ENCODE measurements around the gene SUN5.

Gene SUN5

DNA sequence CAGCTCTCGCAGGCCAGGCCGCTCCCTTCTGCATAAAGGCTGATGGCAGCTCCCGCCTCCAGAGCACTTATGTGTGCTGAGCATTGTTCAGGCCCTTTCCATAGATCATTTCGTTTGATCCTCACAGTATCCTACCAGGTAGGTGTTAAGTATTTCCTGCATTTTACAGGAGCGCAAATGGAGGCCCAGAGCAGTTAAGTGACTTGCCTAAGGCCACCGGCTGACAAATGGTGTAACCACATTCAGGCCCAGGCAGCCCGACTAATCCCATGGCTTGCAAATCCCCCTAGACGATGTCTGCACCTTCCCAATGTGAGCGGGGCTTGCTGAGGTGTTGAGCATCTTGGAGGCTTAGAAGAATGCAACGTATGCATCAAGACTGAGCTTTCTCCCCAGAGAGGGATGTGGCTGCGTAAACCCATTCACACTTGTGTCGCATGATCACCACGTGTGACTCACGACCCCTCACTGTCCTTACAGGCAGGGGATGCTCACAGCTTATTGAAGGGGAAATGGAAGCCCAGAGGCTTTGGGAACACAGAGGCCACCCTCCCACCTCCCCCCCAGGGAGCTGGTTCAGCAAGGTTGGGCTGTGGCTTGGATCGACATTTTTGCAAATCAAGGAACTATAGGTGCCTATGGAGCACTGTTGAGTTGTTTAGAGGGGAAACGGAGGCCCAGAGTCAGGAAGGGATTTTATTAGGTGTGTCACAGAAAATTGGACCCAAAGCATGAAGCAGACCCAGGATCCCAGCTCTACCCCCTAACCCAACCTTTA, 10.3 kb upstream of the SUN5 start:
- no peak for DNase-seq (ENCODE audit: low read depth)

DNA sequence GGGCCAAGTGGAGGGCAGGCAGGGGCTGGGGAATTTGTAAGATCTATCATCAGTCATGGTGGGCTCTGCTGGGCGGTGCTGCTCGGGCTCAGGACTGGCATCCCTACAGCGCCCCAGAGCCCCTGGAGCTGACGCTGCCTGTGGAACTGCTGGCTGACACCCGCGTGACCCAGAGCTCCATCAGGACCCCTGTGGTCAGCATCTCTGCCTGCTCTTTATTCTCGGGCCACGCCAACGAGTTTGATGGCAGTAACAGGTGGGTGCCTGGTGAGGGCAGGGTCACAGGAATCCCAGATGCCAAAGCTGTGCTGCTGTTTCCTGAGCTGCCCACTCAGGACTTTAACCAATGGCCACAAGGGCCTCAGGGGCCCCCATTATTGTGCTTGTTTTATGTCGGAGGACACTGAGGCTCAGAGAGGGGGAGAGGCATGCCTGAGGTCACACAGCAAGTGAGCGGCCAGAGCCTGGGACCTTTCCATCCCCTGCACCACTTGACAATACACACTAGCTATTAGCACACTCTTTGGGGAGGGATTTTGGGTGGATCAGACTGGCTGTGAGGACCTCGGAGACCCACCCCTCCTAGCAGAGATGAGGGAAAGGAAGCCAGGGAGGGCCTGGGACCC, 9.6 kb upstream of the SUN5 start:
- DNase-seq (ENCODE audit: low read depth), result no peak

DNA sequence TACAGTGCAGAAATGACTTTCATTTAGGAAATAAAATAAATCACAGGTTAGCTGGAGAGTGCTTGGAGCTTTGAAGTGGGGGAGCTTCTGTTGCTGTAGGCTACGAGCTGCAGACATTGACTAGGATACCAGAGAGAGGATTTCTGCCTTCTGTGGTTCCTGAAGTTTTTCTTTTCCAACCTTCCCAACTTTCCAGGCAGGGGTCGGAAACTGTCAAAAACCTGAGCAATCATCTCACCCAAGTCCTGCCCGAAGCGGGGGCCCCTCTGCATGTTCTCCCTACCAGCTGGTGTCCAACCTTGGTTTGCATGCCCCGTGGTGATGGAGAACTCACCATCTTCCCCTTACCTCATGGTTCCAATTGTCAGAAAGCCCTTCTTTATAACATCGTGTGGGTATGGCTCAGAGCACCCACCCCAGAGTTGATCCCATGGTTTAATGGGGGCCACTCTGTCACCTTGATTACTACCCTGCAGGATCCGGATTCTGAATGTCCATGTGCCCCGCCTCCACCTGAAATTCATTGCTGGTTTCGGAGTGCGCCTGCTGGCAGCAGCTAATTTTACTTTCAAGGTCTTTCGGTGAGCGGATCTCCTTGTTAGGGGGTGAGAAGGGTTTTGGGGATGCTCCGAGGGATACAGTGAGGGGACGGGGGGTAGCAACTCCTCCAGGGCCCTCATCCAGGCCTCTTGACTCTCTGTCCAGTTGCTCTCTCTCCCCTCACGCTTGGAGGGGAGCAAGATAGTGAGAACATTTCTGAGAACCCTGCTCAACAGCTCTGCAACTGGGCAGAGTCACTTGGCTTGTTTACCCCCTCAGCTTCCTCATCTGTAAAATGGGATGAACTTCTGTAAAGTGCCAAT, 8.3 kb upstream of the SUN5 start:
- DNase-seq (ENCODE audit: low read depth), result no peak

DNA sequence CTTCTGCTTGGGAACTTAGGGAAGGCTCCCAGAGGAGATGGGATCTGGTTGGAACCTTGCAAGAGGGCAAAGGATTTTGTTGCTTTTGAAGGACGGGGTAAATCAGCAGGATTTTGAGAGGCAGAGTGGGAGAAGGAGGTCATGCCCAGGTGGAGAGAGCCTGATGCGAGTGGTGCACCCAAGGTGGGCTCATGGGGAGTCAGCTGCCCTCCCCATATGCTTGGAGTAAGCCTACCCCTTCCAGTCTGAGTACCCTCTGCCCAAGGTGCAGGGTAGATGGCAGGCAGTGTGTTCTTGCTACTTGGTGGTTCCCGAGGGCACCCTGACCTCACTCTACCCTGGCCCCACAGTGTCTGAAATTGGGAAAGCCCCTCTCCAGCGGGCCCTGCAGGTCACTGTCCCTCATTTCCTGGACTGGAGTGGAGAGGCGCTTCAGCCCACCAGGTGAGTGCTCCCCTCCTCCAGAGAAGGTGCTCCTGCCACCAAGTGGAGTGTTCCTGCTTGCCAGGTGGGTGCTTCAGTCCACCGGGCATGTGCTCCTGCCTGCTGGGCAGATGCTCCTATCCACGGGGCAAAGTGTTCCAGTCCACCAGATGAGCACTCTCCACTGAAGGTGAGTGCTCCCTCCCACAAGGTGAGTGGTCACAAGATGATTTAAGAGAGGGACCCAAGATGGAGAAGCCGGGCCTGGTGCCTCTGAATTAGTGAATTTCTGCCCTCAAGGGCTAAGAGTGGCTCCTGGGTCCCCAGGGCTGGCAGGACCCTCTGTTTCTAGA, 6.6 kb upstream of the SUN5 start:
- no peak for DNase-seq (ENCODE audit: low read depth)

DNA sequence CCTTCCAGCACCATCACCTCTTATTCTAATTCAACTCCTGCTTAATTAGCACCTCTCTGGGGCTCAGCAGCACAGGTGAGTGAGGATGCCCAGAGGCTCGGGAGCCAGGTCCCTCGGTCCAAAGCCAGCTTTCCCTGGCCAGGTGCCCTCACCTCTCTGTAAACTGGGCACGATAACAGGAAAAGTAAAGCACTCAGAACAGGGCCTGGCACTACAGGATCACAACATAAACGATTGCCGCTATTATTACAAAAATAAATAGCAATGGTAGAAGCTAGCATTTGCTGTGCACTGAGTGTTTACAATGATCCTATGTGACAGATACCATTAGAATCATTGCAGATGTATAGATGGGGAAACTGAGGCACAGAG, 5.9 kb upstream of the SUN5 start:
- no peak for DNase-seq (ENCODE audit: low read depth)

DNA sequence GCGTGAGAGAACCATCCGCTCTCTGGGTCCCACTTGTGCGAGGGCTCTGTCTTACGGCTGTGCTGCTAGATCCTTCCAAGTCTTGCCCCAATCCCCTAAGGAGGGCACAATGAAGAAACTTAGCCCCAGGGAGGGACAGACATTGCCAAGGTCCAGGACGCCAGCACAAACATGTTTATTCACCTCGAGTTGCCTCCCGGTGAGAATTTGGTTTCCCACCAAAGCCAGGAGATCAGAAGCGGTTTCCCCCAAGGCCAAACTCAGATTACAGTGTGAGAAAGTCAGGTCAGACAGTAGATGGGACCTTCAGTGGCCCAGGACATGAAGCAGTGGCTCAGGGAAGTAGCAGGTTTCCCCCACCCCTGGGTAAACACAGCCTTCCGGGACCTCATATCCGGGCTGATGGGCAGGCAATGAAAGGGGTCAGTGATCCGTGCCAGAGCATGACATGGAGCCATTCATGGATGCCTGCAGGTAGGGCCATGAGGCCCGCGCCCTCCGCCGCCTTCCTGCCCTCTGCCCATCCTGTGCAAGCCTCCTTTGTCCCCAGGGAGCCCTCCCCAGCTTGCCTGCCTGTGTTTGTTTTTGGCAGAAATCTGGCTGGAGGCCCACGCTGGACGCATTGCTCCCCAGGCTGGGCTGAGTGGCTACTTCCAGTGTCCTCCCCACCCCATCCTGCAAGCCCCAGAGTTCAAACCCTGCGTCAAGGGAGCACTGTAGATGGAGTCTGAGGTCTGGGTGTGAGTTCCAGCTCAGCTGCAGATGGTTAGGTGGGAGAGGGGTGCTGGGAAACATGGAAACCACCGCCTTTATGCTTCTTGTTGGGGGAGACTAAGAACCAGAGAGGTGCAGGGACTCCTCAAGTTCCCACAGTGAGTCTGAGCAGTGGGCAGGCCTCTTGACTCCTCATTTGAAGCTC, 5.2 kb upstream of the SUN5 start:
- DNase-seq (ENCODE audit: low read depth), result no peak

DNA sequence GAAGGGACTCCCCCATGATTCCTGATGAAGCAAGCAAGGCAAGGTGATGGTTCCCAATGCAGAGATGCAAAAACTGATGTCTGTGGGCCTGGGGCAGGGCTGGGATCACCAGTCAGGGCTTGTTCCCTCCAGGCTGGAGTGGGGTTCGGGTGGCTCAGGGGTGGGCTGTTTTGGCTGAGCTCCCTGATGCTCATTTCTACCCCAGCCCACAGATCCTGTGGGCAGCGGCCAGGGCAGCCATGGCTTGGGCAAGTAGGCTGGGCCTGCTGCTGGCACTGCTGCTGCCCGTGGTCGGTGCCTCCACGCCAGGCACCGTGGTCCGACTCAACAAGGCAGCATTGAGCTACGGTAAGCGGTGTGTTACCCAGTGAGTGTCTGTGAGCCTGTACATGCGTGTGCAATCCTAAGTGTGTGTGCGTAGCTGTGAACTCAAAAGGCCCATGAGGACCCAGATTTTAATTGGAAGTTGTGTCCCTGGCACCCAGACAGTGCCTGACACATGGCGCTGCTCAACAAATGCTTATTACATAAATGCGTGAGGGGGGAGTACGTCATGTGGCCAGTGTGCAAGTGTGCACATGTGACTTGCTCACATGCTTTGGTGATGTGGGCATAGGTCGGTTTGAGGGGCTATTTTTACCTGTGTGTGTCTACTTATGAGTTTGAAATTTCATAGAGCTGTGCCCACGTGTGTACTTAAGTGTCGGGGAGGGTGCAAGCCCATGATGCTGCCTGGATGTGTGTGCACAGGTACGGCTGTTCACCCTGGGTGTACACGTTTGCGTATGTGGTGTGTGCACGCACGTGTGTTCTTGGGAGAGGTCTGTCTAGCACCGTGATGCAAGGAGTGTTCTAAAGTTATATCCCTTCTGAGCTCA, 4.3 kb upstream of the SUN5 start:
- DNase-seq (ENCODE audit: low read depth), result no peak

DNA sequence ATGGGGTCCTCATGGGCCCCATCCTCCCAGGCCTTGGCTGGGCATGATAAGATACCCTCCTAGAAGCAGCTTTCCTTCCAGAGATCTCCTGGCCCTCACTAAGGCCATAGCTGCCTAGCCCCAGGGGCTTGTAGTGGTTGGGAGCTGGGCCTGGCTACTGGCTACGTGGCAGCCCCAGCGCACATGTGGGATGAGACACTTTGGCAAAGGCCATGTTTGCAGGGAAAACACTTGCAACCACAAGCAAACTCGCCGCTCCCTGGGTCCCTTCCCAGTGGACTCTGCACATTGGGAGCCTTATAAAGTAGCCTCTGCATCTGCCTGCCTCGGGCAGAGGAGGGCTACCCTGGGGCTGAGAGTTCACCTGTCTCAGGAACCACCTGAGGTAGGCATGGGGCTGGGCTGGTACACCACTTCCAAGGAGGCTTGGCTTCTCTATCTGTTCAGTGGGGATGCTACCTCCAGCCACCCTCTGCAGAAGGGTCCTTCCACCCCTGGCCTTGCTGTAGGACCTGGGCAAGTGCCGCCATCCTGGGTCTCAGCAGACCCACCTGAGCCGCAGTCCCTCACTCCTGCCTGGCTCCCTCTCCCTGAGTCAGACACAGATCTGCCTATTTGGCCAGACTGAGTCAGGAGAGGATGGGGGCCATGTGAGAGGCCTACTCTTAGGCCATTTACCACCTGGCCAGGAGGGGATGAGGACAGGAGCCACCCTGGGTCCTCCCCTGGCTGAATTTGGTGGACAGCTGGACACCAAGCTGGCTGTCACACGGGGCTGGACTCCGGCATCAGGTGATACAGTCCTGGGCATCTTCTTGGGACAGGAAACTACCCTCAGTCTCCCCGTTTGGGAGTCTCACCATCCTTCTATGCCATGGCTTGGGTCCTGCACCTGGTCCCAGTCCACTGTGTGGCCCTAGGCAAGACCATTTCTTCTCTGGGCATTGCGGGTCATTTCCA, 3.4 kb upstream of the SUN5 start, which contains the start of gene BPIFB2:
Gene BPIFB2 (plus strand): TSS at position 329 of the 960 bp plus-strand sequence. CDS start 871 bp downstream, outside the sequence.
- no peak for DNase-seq (ENCODE audit: low read depth)

DNA sequence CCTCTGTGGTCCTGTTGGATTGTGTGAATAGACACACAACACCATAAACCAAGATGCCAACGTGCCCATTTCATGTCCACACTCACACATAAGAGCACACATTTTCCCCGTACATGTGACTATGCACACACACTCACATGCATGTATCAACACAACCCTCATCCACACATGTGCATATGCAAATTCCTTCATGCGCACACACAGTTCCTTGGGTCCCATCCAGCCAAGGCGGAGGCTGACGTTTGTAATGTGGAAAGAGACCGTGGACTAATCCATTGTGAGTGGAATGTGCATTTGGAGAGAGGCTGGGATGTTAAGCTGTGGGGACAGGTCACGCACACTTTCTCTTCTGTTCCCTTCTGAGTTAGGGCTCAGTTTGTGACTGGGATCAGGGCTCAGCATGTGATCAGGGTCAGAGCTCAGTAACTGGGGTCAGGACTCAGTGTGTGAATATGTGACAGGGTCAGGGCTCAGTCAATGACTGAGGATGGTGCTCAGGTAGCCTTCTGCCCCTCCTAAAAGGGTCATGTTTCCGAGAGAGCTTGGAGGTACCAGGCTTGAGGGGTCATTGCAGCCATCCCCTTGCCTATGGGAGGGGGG, 2.6 kb upstream of the SUN5 start:
- DNase-seq (ENCODE audit: low read depth), result no peak

DNA sequence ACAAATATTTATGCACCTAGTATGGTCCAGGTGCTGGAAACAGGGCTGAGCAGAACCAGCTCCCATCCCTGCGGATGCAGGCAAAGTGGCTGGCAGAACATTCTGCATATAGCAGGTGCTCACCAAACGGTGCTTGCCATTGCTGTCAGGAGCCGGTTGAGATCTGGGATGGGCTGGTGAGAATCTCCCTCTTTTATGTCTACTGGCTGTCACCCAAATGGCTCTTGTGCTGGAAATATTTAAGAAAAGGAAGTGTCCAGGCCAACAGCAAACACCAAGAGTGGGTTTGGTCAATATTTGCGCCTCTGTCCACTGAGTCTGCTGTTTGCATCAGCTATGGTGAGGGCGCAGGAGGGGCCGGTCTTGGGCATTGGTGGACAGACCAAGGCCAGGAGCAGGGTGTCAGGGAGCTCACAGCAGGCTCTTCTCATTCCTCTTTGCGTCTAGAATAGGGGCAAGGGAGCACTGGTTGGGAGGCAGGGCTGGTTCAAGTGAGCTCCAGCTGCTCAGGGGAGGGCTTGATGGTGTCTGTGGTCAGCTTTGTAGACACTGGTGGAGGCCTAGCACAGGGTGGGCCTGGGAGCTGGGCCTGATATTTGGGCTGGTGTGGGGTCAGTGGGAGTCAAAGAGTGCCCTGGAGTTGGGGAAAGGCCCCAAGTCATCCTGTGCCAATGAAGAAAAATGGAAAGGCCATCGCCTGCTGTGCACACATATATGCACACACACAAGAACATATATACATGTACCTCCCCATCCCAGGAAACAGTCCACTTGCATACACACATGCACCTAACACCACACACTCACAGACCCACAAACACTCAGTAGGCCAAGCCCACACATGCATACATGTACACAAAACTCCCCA, 1.9 kb upstream of the SUN5 start:
- DNase-seq (ENCODE audit: low read depth), result no peak

DNA sequence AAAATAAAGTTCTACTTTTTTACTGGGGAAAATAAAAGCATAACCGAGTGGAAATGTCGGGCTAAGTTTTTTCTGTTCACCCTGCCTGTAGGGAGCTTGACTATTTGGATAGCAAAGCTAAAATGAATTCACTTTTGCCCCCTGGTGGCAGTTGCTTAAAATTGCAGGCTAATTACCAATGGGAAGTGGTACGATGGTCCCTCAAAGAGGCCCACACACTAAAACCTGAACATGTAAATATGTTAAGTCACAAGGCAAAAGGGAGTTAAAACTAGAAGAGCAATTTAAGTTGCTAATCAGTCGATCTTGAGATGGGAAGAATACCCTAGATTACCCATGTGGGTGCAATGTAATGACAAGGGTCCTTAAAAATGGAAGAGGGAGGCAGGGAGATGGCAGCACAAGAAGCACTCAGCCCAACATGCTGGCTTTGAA, 916 bp upstream of the SUN5 start:
- DNase-seq (ENCODE audit: low read depth), result no peak

DNA sequence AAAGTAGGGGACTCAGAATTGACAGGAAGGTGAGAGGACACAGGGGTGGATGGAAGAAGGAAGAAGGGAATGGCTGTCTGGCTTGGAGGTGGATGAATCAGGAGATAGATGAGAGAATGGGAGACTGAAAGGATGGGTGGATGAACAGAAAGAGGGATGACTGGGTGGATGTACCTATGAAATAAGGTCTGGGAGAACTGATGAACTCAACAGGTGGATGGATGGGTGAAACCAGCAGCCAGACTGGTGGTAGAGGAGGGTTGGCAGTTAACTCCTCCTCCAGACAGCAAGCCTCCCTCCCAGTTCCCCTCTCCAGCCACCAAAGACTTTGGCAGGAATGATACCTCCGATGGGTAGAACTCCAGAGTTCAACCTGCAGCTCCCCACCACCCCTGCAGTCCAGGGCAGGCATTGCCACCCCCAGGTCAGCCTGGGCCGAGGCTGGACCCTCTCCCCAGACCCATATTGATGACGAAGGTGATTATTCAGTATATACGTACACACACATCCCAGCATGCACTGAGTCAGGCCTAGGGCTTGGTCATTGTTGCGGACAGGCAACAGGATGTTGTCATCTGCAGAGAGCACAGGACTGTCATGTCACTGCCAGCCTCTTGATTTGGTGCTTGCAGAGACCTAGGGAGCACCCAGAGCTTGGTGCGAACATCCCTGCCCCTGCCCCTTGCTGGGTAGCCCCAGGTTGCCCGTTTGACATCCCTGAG, 2.0 kb downstream of the SUN5 start:
- no peak for DNase-seq (ENCODE audit: low read depth)

DNA sequence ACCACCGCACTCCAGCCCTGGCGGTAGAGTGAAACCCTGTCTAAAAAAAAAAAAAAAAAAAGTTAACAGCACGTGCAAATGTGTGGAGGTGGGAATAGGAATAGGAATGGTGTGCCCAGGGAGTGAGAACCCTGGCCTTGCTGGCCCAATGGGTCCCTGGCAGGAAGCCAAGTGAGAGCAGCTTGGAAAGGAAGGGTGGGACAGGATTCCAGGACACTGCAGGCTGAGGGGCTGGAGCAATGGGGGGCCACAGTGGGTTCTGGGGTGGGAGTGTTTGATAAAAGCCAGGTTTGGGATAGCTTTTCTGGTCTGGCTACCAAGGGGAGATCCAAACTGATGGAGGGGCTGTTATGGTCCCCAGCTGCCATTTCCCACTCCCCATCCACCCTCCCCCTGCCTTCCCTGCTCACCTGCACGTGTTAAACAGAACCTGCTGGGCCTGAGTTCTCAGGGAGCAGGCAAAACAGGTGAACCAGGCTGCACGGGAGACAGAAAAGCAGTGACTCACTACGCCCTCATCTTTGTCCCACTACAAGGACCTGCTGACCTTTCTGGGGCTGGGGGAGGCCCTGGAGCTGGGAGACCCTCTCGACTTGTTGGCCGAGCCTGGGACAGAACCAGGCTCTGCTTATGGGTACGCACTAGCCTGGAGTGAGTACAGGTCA, 3.3 kb downstream of the SUN5 start:
- no peak for DNase-seq (ENCODE audit: low read depth)

DNA sequence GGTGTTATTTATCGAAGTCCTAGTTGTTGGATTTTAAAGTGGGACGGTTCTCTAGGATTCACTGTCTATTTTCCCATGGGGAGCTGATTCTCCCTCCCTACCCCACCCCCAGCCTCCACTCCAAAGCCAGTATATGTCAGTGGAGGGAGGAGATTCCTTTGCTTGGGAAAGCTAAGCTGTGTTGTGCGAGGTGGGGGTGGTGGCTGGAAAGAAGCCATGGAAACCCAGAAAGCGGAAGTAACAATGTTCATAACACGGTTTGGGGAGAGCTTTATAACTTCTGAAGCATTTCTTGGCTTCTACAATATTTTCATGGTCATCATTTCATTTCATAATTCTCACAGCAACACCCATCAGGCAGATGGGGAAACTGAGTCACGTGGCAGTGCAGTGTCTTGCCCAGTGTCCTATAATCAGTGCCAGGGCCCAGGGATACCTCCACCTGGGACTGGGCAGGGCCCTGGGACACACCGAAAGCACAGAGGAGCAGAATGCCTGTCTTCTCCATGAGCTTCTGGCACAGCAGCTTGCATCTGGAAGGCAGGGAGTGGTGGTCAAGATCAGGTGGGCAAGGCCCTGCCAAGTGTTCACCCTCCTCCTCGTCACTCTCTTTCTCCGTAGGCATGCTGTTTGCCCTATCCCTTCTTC, 4.5 kb downstream of the SUN5 start:
- DNase-seq (ENCODE audit: low read depth), result no peak

DNA sequence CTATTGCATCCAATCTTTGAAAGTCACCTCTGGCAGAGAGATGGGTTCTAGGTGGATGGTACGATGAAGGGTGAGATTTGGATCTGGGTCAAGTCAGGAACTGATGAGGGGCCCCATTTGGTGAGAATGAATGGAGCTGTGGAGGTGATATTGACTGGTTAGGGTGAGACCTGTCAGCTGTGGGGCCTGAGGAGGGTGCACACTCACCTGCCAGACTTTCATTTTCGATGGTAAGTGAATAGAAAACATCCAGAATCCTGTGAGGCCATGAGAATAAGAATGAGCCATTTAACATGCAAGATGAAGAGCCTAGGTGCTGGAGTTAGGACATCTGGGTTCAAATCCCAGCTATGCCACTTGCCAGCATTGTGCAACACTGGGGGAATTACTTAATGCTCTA, 6.8 kb downstream of the SUN5 start:
- no peak for DNase-seq (ENCODE audit: low read depth)

DNA sequence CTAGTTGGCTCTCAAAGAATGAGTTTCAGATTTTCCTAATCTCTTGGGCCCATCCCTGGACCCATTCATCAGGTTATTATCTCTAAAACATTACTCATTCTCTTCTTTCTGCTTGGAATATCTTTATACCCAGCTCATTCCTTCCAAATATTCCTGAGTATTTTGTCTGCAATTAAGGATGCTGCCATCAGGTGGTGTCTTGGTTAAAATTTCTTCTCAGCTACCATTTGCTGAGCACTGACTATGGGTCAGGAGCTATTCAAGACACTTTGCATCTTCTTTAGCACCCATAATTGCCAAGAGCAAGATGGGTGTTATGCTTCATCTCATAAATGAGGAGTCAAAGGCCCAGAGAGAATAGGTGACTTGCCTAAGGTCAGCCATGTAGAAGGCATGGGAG, 8.4 kb downstream of the SUN5 start:
- DNase-seq (ENCODE audit: low read depth), result no peak

Measured in HS-5 (cell line).